NK-92 treated with Interleukin-12 subunit alpha and Interleukin-12 subunit beta, amount 100 ng/mL, for 24 hours (cell line): Measurements from ENCODE around the gene HCN4.
"Not testable (repeated sequence)": the region's sequence is repeated elsewhere in the genome, so short reads cannot be mapped to it uniquely, and the experiment has no call there.

Experiments
- DNase-seq: peaks from one replicate; lab custom pipeline; 2025; lab: John Stamatoyannopoulos, UW

The HCN4 gene

GRCh38 chr15:73325191-73325861 is 43.4 kb downstream of the HCN4 start:
- peak; percentile 51 for DNase-seq

GRCh38 chr15:73324496-73325170 is 44.1 kb downstream of the HCN4 start:
- DNase-seq, result no peak

- no peak for DNase-seq
Observed at GRCh38 chr15:73323956-73324355, 44.8 kb downstream of the HCN4 start.

GRCh38 chr15:73323374-73323955 is 45.3 kb downstream of the HCN4 start:
- DNase-seq, result no peak

GRCh38 chr15:73322665-73323373 is 45.9 kb downstream of the HCN4 start:
- no peak for DNase-seq

GRCh38 chr15:73321496-73322450 is 47.0 kb downstream of the HCN4 start:
- DNase-seq, result no peak

GRCh38 chr15:73320619-73321180 is 48.1 kb downstream of the HCN4 start:
- DNase-seq, result no peak

- DNase-seq, result no peak
Observed at GRCh38 chr15:73319460-73320245, 49.1 kb downstream of the HCN4 start.

GRCh38 chr15:73318463-73319351 is 50.1 kb downstream of the HCN4 start:
- no peak for DNase-seq

- no peak for DNase-seq
Observed at GRCh38 chr15:73317651-73318462, 50.9 kb downstream of the HCN4 start.

GRCh38 chr15:73313861-73314260 is 54.9 kb downstream of the HCN4 start:
- no peak for DNase-seq

GRCh38 chr15:73308305-73308704 is 60.5 kb downstream of the HCN4 start:
- no peak for DNase-seq

- peak; percentile 21 for DNase-seq
Observed at GRCh38 chr15:73305331-73306211, 63.2 kb downstream of the HCN4 start.

- no peak for DNase-seq
Observed at GRCh38 chr15:73303636-73304035, 65.1 kb downstream of the HCN4 start.

- not testable (repeated sequence) for DNase-seq
Observed at GRCh38 chr15:73300286-73300685, 68.5 kb downstream of the HCN4 start.

GRCh38 chr15:73298522-73299245 is 70.1 kb downstream of the HCN4 start:
- DNase-seq, result no peak
